Rectal smooth muscle tissue (tissue), 1 donor: ENCODE results near the gene AP1G2.

Source experiments
- H3K27ac ChIP-seq: one replicate; pipeline ENCODE4 v1.7.0; 2013; ENCODE audit warnings: low read depth, low read length, inconsistent platforms
- H3K27me3 ChIP-seq: one replicate; pipeline ENCODE4 v1.7.0; 2013; ENCODE audit warnings: low read length; ENCODE audit not compliant: control insufficient read depth, insufficient read depth
- H3K36me3 ChIP-seq: one replicate; pipeline ENCODE4 v1.7.0; 2013; ENCODE audit warnings: low read length; ENCODE audit not compliant: control insufficient read depth, insufficient read depth
- H3K4me1 ChIP-seq: one replicate; pipeline ENCODE4 v1.7.0; 2013; ENCODE audit warnings: low read length; ENCODE audit not compliant: control insufficient read depth, insufficient read depth
- H3K4me3 ChIP-seq: one replicate; pipeline ENCODE4 v1.7.0; 2013; ENCODE audit warnings: low read length
- H3K9ac ChIP-seq: one replicate; pipeline ENCODE4 v1.7.0; 2013; ENCODE audit warnings: low read length

Gene AP1G2

DNA sequence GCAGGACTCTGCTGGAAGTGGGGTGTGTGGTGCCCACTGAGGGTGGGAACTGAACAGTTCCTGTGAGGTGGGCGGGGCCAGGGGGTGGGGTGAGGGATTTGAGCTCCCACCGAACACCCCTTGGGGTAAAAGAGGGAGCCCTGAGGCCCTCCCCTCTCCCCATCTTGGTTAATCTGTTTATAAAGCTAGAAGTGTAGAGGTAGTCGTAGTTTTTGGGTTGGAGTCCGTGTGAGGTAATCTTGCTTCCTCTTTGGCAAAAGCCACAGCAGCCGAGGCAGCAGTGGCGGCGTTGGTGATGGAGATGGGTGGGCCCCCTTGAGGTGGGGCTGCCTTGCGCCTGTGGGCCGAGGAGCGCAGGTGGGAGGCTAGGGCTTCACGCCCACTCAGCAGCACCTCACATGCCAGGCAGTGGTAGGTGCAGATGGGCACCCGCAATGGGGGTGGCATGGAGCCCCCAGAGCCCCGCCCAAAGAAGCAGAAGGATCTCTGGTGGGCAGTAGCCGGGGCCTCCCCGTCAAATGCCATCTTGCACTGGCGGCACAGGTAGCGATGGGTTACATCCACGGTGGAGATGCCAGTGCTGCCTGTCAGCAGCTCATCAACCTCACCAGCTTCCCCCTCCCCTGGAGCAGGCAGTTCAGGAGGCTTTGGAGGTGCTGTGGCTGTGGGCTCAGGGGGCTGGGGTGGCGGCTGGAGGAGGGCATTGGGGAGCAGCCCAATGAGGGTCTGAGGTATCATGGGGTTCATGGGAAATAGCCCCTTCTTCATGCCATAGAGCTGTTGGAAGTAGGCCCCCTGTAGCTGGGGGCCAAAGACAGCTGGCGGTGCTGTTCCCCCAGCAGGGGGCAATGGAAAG is 45.6 kb downstream of the AP1G2 start:
- H3K9ac ChIP-seq: no peak overlapping the region
- no peaks in the 10 kb centered on the region for H3K27me3 ChIP-seq
- H3K36me3 ChIP-seq: no peaks in the 10 kb centered on the region
- H3K27ac ChIP-seq: no peak overlapping the region
- H3K4me3 ChIP-seq: no peak overlapping the region
- H3K4me1 ChIP-seq: no peaks in the 10 kb centered on the region

DNA sequence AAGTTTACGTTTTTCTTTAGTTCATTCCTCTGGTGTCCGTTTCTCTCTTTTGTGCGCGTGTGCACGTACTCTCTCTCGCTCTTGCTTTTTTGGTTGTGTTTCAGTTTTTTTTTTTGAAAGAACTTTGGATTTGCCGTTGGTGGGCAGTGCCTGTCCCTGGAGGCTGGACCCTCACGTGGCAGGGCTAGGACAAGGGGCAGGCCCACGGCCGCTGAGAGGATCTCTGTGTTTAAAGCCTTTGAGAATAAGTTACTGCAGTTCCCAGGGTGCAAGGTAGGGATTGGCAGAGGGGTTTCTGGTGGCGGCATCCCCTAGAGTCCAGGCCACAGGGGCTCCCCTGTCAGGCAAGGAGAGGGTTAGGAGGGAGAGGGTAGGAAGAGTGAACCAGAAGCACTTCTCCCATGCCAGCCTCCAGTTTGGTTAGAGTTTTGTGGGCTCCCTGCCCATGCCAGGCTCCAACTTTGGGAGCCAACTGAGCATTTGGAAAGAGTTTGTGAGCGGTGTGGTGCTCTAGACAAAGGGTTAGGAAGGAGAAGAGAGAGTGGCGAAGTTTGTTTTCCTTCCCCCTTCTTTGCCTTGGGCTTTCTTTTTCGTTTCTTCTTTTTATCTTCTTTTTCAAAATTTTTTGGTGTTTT is 46.6 kb downstream of the AP1G2 start:
- no peak overlapping the region for H3K4me3 ChIP-seq
- H3K4me1 ChIP-seq: no peaks in the 10 kb centered on the region
- no peak overlapping the region for H3K27ac ChIP-seq
- H3K9ac ChIP-seq: no peak overlapping the region
- no peaks in the 10 kb centered on the region for H3K36me3 ChIP-seq
- no peaks in the 10 kb centered on the region for H3K27me3 ChIP-seq

DNA sequence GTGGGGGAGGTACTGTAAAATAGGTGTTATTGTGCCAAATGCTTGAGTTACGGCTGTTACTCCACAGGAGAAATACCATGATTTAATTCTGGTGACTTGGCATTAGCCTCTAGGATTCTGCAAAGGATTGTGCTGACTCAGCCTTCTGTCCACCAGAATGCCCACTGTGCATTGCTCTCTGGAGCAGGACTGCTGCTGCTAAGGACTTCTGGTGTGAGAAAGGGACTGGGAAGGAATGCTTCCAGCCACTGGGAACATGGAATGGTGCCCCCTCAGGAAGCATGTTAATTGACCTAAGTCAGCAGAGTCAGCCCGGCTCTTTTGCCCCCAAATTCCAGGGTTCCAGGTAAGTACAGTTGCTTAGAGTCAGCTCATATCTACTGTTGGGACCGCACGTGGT is 48.9 kb downstream of the AP1G2 start:
- H3K36me3 ChIP-seq: no peaks in the 10 kb centered on the region
- no peak overlapping the region for H3K27ac ChIP-seq
- H3K4me1 ChIP-seq: peaks cover 5% of the 10 kb centered on the region
- H3K9ac ChIP-seq: no peak overlapping the region
- H3K27me3 ChIP-seq: no peaks in the 10 kb centered on the region
- no peak overlapping the region for H3K4me3 ChIP-seq

DNA sequence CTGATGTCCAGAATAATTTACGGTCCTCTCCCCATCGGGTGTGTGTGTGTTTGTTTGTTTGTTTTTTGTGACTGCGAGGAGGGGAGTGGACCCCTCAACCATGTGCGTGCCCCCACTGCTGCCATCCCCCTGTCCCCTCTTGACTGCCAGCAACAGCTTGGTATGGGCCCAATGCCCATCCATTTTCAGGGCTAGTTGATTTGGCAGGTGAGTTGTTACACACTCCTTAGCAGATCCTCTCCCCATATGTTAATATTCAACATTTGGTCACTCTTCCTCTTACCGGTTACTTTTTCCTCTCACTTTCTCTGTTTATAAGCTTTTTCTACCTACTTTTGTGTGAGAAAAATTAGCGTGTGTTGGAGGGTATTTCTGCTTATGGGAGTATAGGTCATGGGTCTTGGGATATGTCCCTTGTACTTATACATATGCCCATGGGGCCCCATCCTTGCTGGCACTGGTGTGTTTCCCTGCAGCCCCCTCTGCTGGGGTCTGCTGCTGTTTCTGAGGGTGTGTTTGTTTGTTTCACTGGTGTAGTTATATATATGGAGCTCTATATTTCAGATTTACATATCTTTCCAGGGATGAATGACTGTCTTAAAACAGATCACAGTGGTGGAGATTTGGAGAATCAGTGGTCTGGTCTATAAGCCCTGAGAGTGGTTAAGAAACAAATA is 49.8 kb downstream of the AP1G2 start:
- H3K36me3 ChIP-seq: no peaks in the 10 kb centered on the region
- H3K4me1 ChIP-seq: peaks cover 9% of the 10 kb centered on the region
- H3K27ac ChIP-seq: no peak overlapping the region
- no peaks in the 10 kb centered on the region for H3K27me3 ChIP-seq
- no peak overlapping the region for H3K4me3 ChIP-seq
- no peak overlapping the region for H3K9ac ChIP-seq

DNA sequence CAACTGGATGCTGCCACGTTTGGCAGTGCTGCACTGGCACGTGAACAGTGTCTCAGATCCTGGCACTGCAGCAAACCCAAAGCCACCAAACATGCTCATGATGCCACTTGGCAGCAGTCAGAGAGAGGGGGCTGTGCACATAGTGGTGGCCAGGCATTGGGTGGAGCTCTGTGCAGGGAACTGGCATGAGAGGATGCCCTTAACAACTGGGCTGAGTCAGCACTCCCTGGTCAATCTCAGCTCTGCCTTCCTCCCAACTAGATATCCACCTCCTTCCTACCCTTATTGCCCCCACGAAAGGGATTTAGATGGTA is 53.0 kb downstream of the AP1G2 start:
- Histone ChIP-seq H3K27ac (peak overlapping the region; percentile 7), H3K4me1 (peaks cover 9% of the 10 kb centered on the region)

DNA sequence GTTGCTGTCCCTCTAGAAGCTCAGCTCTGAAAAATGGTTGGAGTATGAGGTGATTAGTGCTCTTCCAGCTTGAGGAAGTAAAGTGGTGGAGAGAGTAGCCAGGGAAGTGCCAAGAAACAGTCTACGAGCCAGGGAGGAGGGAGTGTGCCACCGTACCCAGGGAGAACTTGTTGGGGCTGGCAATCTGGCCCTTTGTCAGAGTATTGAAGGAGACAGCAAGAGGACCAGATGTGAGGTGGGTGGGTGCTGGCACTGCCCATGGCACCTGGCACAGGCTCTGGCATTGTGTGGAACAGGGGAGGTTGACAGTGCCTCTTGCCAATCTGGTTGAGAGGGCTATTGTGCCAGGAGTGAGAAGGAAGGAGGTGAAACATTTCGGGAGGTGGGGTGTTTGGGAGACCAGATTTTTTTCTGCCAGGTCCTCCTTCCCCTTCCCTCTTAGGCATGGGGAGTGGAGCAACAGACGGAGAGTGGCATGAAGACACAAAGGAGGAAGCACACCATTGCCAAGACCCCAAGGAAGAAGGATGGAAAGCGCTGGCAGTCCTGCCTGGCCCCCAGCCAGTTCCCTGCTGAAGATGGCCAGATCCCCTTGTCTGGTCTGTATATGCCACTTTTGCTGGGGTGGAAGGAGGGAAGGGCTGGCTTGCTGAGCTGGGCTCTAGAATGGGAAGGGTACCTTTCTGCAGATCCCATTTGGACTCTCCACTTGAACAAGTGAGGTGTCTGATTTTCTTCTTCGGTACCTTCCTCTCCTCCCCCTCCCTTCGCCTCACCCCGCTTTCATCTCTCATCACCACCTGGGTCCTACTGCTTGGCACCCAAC is 53.6 kb downstream of the AP1G2 start:
- H3K9ac ChIP-seq: no peak overlapping the region
- peak overlapping the region; percentile 69 for H3K27ac ChIP-seq
- H3K27me3 ChIP-seq: no peaks in the 10 kb centered on the region
- no peak overlapping the region for H3K4me3 ChIP-seq
- peaks cover 9% of the 10 kb centered on the region for H3K4me1 ChIP-seq
- H3K36me3 ChIP-seq: no peaks in the 10 kb centered on the region

More for the DNA sequence above, 53.0 kb downstream of the AP1G2 start:
- Histone ChIP-seq H3K9ac (no peak overlapping the region), H3K27me3 (no peaks in the 10 kb centered on the region), H3K4me3 (no peak overlapping the region), H3K36me3 (no peaks in the 10 kb centered on the region)

DNA sequence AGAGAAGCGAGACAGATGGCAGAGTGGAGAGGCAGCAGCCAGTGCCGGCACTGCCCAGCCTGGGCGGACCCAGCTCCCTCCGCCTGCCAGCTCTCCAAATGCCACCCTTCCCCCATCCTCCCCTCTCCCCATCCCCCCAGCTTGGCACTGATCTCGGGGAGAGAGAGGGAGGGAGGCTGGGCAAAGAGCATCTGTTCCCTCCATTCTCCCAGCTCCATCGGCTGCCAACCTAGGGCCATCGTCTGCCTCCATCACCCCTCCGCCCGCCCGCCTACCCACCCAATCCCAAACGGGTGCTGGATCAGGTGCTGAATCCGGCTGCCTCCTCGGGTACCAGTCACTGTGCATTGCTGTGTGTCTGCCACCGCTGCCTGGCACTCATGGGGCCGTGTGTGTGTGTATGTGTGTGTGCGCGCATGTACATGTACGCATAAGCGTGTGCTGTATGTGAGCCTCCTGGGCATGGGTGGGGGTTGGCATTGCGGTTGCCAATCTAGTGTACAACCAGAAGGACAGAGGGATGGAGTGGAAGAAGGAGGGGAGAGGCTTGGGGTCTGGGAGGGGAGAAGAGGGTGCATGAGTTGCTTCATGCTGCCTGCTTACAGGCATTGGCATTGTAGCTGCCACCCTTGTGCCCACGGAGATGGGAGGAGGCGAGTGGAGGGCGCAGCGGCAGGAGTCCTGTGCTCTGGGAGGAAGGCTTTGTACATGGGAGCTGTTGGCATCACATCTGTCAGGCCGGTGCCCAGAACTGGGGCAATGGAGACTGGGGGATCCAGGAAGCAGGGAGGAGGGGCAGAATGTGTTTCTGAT is 54.4 kb downstream of the AP1G2 start:
- peaks cover 9% of the 10 kb centered on the region for H3K4me1 ChIP-seq
- H3K9ac ChIP-seq: no peak overlapping the region
- no peaks in the 10 kb centered on the region for H3K27me3 ChIP-seq
- no peak overlapping the region for H3K4me3 ChIP-seq
- H3K27ac ChIP-seq: peak overlapping the region; percentile 69
- no peaks in the 10 kb centered on the region for H3K36me3 ChIP-seq

DNA sequence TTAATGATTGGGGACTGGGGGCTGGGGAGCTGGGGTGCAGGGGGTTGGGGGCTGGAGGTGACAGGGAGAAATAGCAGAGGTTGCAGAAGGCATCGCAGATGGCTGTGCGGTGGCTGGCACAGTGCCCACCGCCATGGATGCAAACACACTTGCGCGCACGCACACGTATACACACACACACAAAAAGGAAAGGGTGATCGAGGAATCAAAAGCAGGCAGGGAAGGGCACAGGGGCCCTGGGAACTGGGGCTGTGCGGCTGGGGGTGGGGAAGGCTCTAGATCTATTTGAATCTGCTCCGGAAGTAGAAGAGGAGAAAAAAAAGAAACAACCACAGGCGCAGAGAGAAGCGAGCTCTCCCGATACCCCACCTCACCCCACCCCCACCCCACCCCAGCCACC is 55.4 kb downstream of the AP1G2 start:
- H3K9ac ChIP-seq: no peak overlapping the region
- H3K4me1 ChIP-seq: peaks cover 9% of the 10 kb centered on the region
- no peaks in the 10 kb centered on the region for H3K36me3 ChIP-seq
- H3K27ac ChIP-seq: no peak overlapping the region
- H3K27me3 ChIP-seq: no peaks in the 10 kb centered on the region
- no peak overlapping the region for H3K4me3 ChIP-seq
